ENCODE measurements around the gene NR5A1. TPM values are rescaled to one million over a fixed set of nuclear protein-coding genes. Genes with fewer than 3 reads are reported as not detected.

NR5A1 gene
- total RNA-seq, 2 donors from 2014 or later, result not detected

GRCh38 chr9:124493794-124494479 is 13.3 kb downstream of the NR5A1 start:
- H3K27ac ChIP-seq, result no peak overlapping the region
- no peak overlapping the region for H3K4me3 ChIP-seq
- no peaks in the 10 kb centered on the region for H3K36me3 ChIP-seq
- peaks cover 0 to 7% of the 10 kb centered on the region in 2 donors for H3K4me1 ChIP-seq
- TF ChIP-seq, protein P1, sequence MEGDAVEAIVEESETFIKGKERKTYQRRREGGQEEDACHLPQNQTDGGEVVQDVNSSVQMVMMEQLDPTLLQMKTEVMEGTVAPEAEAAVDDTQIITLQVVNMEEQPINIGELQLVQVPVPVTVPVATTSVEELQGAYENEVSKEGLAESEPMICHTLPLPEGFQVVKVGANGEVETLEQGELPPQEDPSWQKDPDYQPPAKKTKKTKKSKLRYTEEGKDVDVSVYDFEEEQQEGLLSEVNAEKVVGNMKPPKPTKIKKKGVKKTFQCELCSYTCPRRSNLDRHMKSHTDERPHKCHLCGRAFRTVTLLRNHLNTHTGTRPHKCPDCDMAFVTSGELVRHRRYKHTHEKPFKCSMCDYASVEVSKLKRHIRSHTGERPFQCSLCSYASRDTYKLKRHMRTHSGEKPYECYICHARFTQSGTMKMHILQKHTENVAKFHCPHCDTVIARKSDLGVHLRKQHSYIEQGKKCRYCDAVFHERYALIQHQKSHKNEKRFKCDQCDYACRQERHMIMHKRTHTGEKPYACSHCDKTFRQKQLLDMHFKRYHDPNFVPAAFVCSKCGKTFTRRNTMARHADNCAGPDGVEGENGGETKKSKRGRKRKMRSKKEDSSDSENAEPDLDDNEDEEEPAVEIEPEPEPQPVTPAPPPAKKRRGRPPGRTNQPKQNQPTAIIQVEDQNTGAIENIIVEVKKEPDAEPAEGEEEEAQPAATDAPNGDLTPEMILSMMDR (IDR thresholded peaks at IDR 0.05), result no peak
- no peaks in the 10 kb centered on the region for H3K9me3 ChIP-seq
- no peaks in the 10 kb centered on the region for H3K27me3 ChIP-seq
- DNase-seq (ENCODE audit: low spot score), result no peak

- H3K4me3 ChIP-seq, result no peak overlapping the region
These were observed 14.0 kb downstream of the NR5A1 start for GRCh38 chr9:124493218-124493617.

GRCh38 chr9:124492818-124493217 is 14.4 kb downstream of the NR5A1 start:
- Histone ChIP-seq H3K27me3 (no peaks in the 10 kb centered on the region), H3K9me3 (no peaks in the 10 kb centered on the region), H3K4me3 (no peak overlapping the region), H3K27ac (no peak overlapping the region), H3K36me3 (no peaks in the 10 kb centered on the region), H3K4me1 (peaks cover 0 to 7% of the 10 kb centered on the region in 2 donors)
- TF ChIP-seq, protein P1 (IDR thresholded peaks at IDR 0.05), result no peak
- no peak for DNase-seq (ENCODE audit: low spot score)

More at GRCh38 chr9:124493218-124493617, 14.0 kb downstream of the NR5A1 start:
- DNase-seq (ENCODE audit: low spot score), result no peak
- H3K4me1 ChIP-seq, result peaks cover 0 to 7% of the 10 kb centered on the region in 2 donors
- no peaks in the 10 kb centered on the region for H3K36me3 ChIP-seq
- no peaks in the 10 kb centered on the region for H3K9me3 ChIP-seq
- TF ChIP-seq, protein P1 (IDR thresholded peaks at IDR 0.05), result no peak
- H3K27ac ChIP-seq, result no peak overlapping the region
- no peaks in the 10 kb centered on the region for H3K27me3 ChIP-seq

GRCh38 chr9:124491049-124491975 is 15.9 kb downstream of the NR5A1 start:
- no peaks in the 10 kb centered on the region for H3K27me3 ChIP-seq
- no peak overlapping the region for H3K4me3 ChIP-seq
- TF ChIP-seq, protein P1 (IDR thresholded peaks at IDR 0.05), result no peak
- DNase-seq (ENCODE audit: low spot score), result no peak
- no peaks in the 10 kb centered on the region for H3K9me3 ChIP-seq
- H3K27ac ChIP-seq, result no peak overlapping the region
- H3K4me1 ChIP-seq, result peaks cover 0 to 7% of the 10 kb centered on the region in 2 donors
- H3K36me3 ChIP-seq, result no peaks in the 10 kb centered on the region

GRCh38 chr9:124490004-124490403 is 17.2 kb downstream of the NR5A1 start:
- Histone ChIP-seq H3K9me3 (no peaks in the 10 kb centered on the region), H3K36me3 (no peaks in the 10 kb centered on the region), H3K4me1 (peaks cover 0 to under 1% of the 10 kb centered on the region in 2 donors), H3K4me3 (no peak overlapping the region), H3K27ac (no peak overlapping the region), H3K27me3 (no peaks in the 10 kb centered on the region)
- TF ChIP-seq, protein P1 (IDR thresholded peaks at IDR 0.05), result no peak
- DNase-seq (ENCODE audit: low spot score), result no peak
